SU-DHL-6 (cell line): ENCODE measurements around the gene ATXN1L.

Experiments
- H2AFZ ChIP-seq: fragments of 200-600 bp; sonication (generic); 2 replicates; pipeline ENCODE4 v1.6.1; 2014; ENCODE audit warnings: low read depth, mild to moderate bottlenecking, moderate library complexity, mixed read lengths, antibody characterized with exemption, low read length; ENCODE audit not compliant: severe bottlenecking
- H3F3A ChIP-seq: fragments of 200-600 bp; shearing (Covaris generic); 2 replicates; pipeline ENCODE4 v1.6.0; 2016; ENCODE audit warnings: antibody characterized with exemption, mild to moderate bottlenecking; ENCODE audit not compliant: insufficient read depth
- H3K27ac ChIP-seq: fragments of 200-600 bp; sonication (generic); 2 replicates; pipeline ENCODE4 v1.5.1; 2016; ENCODE audit warnings: low read depth, mild to moderate bottlenecking, low read length, moderate library complexity, mixed read lengths
- H3K27me3 ChIP-seq: fragments of 200-600 bp; sonication (generic), shearing (Covaris generic); 2 replicates; pipeline ENCODE4 v1.6.0; 2014; ENCODE audit warnings: mild to moderate bottlenecking, low read length
- H3K36me3 ChIP-seq: fragments of 200-600 bp; sonication (generic); 2 replicates; pipeline ENCODE4 v1.6.1; 2014; ENCODE audit warnings: mild to moderate bottlenecking, low read length, mixed read lengths
- H3K4me2 ChIP-seq: fragments of 300-600, 200-600 bp; shearing (Covaris generic), sonication (generic); 2 replicates; pipeline ENCODE4 v1.6.0; 2014; ENCODE audit warnings: low read length, low read depth, mild to moderate bottlenecking; ENCODE audit not compliant: poor library complexity, severe bottlenecking
- H3K4me3 ChIP-seq: fragments of 200-600 bp; sonication (generic); 2 replicates; pipeline ENCODE4 v1.5.1; 2014; ENCODE audit warnings: antibody characterized with exemption, low read length, mild to moderate bottlenecking, mixed read lengths; ENCODE audit not compliant: insufficient read depth, poor library complexity, severe bottlenecking
- H3K79me2 ChIP-seq: fragments of 200-600 bp; sonication (generic); 2 replicates; pipeline ENCODE4 v1.6.1; 2014; ENCODE audit warnings: mild to moderate bottlenecking, low read length, moderate library complexity; ENCODE audit not compliant: insufficient read depth
- H3K9ac ChIP-seq: fragments of 200-600 bp; sonication (generic); 2 replicates; pipeline ENCODE4 v1.7.0; 2014; ENCODE audit warnings: mild to moderate bottlenecking, low read length
- H3K9me2 ChIP-seq: fragments of 200-600 bp; sonication (generic); replicated peaks from 2 replicates; pipeline ENCODE4 v1.6.1; 2014; ENCODE audit warnings: low read length; ENCODE audit not compliant: insufficient read depth
- H3K9me3 ChIP-seq: fragments of 200-600 bp; sonication (generic); 2 replicates; pipeline ENCODE4 v1.6.1; 2014; ENCODE audit warnings: low read length, mixed read lengths; ENCODE audit not compliant: insufficient read depth
- H4K20me1 ChIP-seq: fragments of 200-600 bp; sonication (generic); 2 replicates; pipeline ENCODE4 v1.6.1; 2014; ENCODE audit warnings: low read depth, mild to moderate bottlenecking, antibody characterized with exemption, low read length, moderate library complexity, mixed read lengths
- EZH2phosphoT487 ChIP-seq: fragments of 200-600 bp; sonication (generic), shearing (Covaris generic); conservative IDR thresholded peaks from 2 replicates; pipeline ENCODE4 v1.6.1; 2018; ENCODE audit warnings: mild to moderate bottlenecking, antibody characterized with exemption, low read length, moderate library complexity, mixed read lengths
- TF ChIP-seq, protein P1 (sequence below): fragments of 200-600 bp; sonication (generic); IDR thresholded peaks from one replicate; pipeline ENCODE4 v1.5.1; 2017; ENCODE audit warnings: antibody characterized with exemption, mild to moderate bottlenecking, low read length, moderate library complexity; ENCODE audit not compliant: insufficient read depth, poor library complexity, severe bottlenecking

The ATXN1L gene

DNA sequence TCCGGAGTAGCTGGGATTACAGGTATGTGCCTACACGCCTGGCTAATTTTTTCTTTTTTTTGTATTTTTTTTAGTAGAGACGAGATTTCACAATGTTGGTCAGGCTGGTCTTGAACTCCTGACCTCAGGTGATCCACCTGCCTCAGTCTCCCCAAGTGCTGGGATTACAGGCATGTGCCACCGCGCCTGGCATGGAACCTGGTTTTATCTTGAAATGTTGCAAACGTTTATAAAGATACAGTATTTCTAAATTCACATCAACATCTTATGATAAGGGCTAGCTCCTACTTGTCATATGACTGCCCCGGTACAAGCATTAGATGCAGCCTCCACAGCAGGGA lies 48.1 kb downstream of the ATXN1L start:
- TF ChIP-seq, protein P1, sequence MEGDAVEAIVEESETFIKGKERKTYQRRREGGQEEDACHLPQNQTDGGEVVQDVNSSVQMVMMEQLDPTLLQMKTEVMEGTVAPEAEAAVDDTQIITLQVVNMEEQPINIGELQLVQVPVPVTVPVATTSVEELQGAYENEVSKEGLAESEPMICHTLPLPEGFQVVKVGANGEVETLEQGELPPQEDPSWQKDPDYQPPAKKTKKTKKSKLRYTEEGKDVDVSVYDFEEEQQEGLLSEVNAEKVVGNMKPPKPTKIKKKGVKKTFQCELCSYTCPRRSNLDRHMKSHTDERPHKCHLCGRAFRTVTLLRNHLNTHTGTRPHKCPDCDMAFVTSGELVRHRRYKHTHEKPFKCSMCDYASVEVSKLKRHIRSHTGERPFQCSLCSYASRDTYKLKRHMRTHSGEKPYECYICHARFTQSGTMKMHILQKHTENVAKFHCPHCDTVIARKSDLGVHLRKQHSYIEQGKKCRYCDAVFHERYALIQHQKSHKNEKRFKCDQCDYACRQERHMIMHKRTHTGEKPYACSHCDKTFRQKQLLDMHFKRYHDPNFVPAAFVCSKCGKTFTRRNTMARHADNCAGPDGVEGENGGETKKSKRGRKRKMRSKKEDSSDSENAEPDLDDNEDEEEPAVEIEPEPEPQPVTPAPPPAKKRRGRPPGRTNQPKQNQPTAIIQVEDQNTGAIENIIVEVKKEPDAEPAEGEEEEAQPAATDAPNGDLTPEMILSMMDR, result no peak
- TF ChIP-seq EZH2phosphoT487, result no peak
- peak overlapping the region; percentile 83 for H2AFZ ChIP-seq

DNA sequence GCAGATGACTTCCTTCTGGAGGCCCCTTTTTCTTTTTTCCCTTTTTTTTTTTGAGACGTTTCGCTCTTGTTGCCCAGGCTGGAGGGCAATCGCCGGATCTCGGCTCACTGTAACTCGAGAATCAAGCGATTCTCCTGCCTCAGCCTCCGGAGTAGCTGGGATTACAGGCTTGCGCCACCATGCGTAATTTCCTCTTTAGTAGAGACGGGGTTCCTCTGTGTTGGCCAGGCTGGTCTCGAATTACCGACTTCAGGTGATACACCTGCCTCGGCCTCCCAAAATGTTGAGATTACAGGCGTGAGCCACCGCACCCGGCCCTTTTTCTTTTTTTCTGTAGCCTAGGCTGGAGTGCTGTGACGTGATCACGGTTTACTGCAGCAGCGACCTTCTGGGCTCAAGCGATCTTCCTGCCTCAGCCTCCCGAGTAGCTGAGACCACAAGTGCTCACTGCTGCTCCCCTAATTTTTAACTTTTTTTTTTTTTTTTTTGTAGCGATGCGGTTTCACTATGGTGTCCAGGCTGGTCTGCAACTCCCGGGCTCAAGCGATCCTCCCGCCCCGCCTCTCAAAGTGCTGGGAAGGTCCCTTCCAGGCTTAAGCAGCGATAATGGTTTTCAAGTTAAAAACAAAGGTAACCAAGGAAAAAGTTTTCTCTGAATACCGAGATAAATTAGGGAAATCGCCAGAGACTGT lies 48.6 kb downstream of the ATXN1L start:
- Histone ChIP-seq H3K4me3 (peak overlapping the region; percentile 68), H3K9ac (peak overlapping the region; percentile 91), H2AFZ (peak overlapping the region; percentile 83), H3K27ac (peak overlapping the region; percentile 69), H4K20me1 (peaks cover 18% of the 10 kb centered on the region; the same call in 1 of the 2 replicates), H3K27me3 (no peaks in the 10 kb centered on the region), H3K4me2 (peak overlapping the region; percentile 75), H3K36me3 (0 out of 2 replicates have a peak, but pooled peaks cover 2% of the 10 kb centered on the region), H3K79me2 (peaks cover 40% of the 10 kb centered on the region), H3F3A (peaks cover 22% of the 10 kb centered on the region), H3K9me2 (no peaks in the 10 kb centered on the region), H3K9me3 (no peaks in the 10 kb centered on the region)
- no peak for TF ChIP-seq EZH2phosphoT487
- TF ChIP-seq, protein P1, result no peak

More for the DNA sequence above, 48.1 kb downstream of the ATXN1L start:
- peaks cover 35% of the 10 kb centered on the region for H3K79me2 ChIP-seq
- peaks cover 17% of the 10 kb centered on the region for H3F3A ChIP-seq
- H3K36me3 ChIP-seq, result 0 out of 2 replicates have a peak, but pooled peaks cover 2% of the 10 kb centered on the region
- H3K9ac ChIP-seq, result peak overlapping the region; percentile 91
- no peaks in the 10 kb centered on the region for H3K9me2 ChIP-seq
- peak overlapping the region; percentile 68 for H3K4me3 ChIP-seq
- no peaks in the 10 kb centered on the region for H3K9me3 ChIP-seq
- peak overlapping the region; percentile 75 for H3K4me2 ChIP-seq
- peaks cover 13% of the 10 kb centered on the region; the same call in 1 of the 2 replicates for H4K20me1 ChIP-seq
- H3K27me3 ChIP-seq, result no peaks in the 10 kb centered on the region
- H3K27ac ChIP-seq, result peak overlapping the region; percentile 69

DNA sequence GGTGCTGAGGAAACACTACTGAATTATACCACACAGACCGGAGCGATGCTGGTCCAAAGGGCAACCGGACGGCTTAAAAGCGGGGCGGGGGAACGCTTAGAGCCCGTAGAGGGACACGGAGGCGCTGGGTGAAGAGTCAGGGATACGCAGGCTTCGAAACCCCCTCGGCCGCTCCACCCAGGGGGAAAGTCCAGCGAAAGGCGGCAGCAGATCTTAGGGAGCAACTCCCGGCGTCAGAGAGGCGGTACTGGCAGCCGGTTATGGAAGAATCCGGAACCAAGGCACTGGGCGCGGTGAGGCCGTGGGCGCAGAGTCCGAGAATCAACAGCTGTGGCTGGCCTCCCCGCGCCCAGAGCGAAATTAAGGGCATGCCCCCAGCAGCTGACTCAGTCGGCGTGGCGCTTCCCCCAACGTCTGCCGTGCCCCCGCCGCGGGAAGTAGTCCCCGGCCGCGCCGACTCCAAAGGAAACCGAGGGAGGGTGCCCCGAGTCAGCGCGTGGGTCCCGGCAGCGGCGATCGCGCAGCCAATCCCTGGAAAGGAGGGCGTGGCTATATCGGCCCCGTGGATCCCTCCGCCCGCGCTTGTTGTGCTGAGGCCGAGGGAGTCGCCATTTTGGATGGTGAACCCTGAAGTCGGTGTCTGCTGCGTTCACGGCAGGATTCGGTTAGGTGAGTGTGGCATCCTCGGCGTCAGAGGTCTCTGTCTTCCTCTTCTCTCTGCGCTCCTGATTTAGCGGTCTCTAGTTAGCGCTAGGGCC lies 49.3 kb downstream of the ATXN1L start, which contains the start of gene IST1:
Gene IST1, plus strand, starts transcription at position 611 of the 758 bp plus-strand sequence. CDS start 20,110 bp downstream, outside the sequence.
- Histone ChIP-seq H3K4me2 (peak within 1 kb of the TSS; percentile 100), H3K79me2 (peaks cover 48% of the 10 kb centered on the region), H3K27me3 (no peaks in the 10 kb centered on the region), H3K4me3 (peak within 1 kb of the TSS; percentile 68), H3K36me3 (0 out of 2 replicates have a peak, but pooled peaks cover 2% of the 10 kb centered on the region), H3K9me3 (no peaks in the 10 kb centered on the region), H3K9ac (peak within 1 kb of the TSS; percentile 91), H3K9me2 (no peaks in the 10 kb centered on the region), H2AFZ (peak within 1 kb of the TSS; percentile 83), H3F3A (peaks cover 26% of the 10 kb centered on the region), H3K27ac (peak within 1 kb of the TSS; percentile 69), H4K20me1 (peaks cover 19% of the 10 kb centered on the region; the same call in 1 of the 2 replicates)
- TF ChIP-seq, protein P1, result no peak
- TF ChIP-seq EZH2phosphoT487, result no peak
